ENCODE measurements around the gene TBCD.

GRCh38 chr17:82879241-82879640, 127.4 kb downstream of the TBCD start:
- no peak for TF ChIP-seq CTCF (IDR thresholded peaks at IDR 0.05; ENCODE audit: low read depth, low read length)
- TF ChIP-seq EZH2phosphoT487 (IDR thresholded peaks at IDR 0.05; ENCODE audit: low read depth), result no peak

Measured in OCI-LY3 (cell line).